ENCODE results near the gene KRT12. TPM values are rescaled to one million over a fixed set of nuclear protein-coding genes. Genes with fewer than 3 reads are reported as not detected.

KRT12 gene
- polyA plus RNA-seq, 1 of the 3 experiments (the other 2 are of a cell fraction): not detected

DNA sequence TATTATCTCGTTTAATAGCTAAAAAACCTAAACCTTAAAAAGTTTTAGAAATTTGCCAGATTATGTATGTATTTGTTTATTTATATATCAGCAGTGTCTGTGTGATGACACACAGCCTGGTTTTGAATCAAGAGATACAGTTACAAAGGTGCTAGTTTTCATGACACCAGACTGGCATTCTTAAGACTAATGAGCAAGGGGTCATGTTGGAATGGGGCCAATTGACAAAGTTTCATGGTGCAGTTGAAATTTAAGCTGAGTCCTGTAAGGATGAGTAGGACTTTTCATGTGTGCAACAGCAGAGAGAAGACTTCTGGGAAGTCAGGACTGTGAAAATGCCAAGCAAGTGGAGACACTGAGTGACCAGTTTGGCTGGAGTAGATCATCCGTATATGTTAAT is 41.4 kb downstream of the KRT12 start:
- TF ChIP-seq POLR2AphosphoS5 (IDR thresholded peaks at IDR 0.05; ENCODE audit: low read depth, low read length) (no peak), CHD2 (IDR thresholded peaks at IDR 0.05; ENCODE audit: low read length, partially characterized antibody) (no peak), MEF2A (IDR thresholded peaks at IDR 0.05; ENCODE audit: borderline replicate concordance, low read depth) (no peak)
- 40% methylated on average over 2 of the region's 2 CpGs for WGBS (ENCODE audit: low lambda C conversion rate)
- Histone ChIP-seq H3K79me2 (ENCODE audit: insufficient read depth) (no peaks in the 10 kb centered on the region; the same call in 1 of the 2 replicates), H3K4me2 (no peak overlapping the region), H3K9ac (no peak overlapping the region), H3K27ac (ENCODE audit: low read depth in 2 of 2, low read length in 1 of 2) (no peak overlapping the region), H4K20me1 (ENCODE audit: insufficient read depth) (no peaks in the 10 kb centered on the region), H3K9me3 (no peaks in the 10 kb centered on the region), H3F3A (replicated peaks; ENCODE audit: insufficient read depth) (peaks cover 4% of the 10 kb centered on the region), H2AFZ (ENCODE audit: low read depth) (no peak overlapping the region), H3K27me3 (ENCODE audit: insufficient read depth) (no peaks in the 10 kb centered on the region), H3K4me1 (ENCODE audit: control insufficient read depth in 1 of 2, insufficient read depth in 2 of 2, low read depth in 1 of 2, low read length in 1 of 2) (no peaks in the 10 kb centered on the region), H3K4me3 (ENCODE audit: low read depth in 2 of 2, low read length in 1 of 2) (no peak overlapping the region), H3K9me2 (no peaks in the 10 kb centered on the region), H3K36me3 (replicated peaks in 1 of 2; ENCODE audit: control insufficient read depth in 1 of 2, insufficient read depth in 2 of 2, low read length in 1 of 2) (no peaks in the 10 kb centered on the region)
- POLR2A ChIA-PET: no interaction called here
- no peak for DNase-seq
- CTCF ChIA-PET: interaction anchor here (1.5 kb wide), 1 partner anchor 840 kb away, joined by 3 read pairs; no protein-coding TSS in a partner anchor

DNA sequence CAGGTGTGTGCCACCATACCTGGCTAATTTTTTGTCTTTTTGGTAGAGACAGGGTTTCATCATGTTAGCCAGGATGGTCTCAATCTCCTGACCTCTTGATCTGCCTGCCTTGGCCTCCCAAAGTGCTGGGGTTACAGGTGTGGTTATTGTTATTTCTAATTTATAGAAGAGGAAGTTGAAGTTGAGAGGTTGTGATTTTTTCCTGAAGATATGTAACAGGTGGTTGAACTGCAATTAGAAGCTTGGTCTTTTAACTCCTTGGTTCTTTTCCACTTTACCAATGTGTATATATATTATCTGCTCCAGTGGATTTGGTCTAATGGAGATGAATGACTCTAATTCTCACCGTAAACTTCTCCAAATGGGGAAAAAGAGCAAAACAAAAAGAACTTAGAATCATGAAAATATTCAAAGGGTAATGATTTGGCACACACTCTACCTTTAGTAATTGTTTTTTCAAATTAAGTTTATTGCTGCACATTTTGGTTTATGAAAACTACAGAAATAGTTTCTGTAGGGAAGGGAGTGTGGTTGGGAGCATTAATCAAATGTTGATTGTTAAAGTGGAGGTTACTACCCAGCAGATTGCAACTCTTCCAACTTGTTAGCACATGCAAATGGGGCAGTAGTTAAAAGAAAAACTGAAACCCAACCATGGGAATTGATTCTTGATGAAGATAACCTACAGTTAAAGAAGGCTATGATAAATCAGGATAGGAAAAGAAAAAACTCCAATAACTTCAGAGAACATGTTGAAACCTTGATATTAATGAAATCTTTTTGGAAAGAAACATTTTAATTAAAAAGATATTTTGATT is 42.8 kb downstream of the KRT12 start:
- Histone ChIP-seq H3K27ac (ENCODE audit: low read depth in 2 of 2, low read length in 1 of 2) (no peak overlapping the region), H3K36me3 (replicated peaks in 1 of 2; ENCODE audit: control insufficient read depth in 1 of 2, insufficient read depth in 2 of 2, low read length in 1 of 2) (no peaks in the 10 kb centered on the region), H3F3A (replicated peaks; ENCODE audit: insufficient read depth) (peaks cover 16% of the 10 kb centered on the region), H3K4me1 (ENCODE audit: control insufficient read depth in 1 of 2, insufficient read depth in 2 of 2, low read depth in 1 of 2, low read length in 1 of 2) (no peaks in the 10 kb centered on the region), H3K4me2 (no peak overlapping the region), H4K20me1 (ENCODE audit: insufficient read depth) (no peaks in the 10 kb centered on the region), H3K9me2 (no peaks in the 10 kb centered on the region), H2AFZ (ENCODE audit: low read depth) (no peak overlapping the region), H3K9me3 (no peaks in the 10 kb centered on the region), H3K27me3 (ENCODE audit: insufficient read depth) (no peaks in the 10 kb centered on the region), H3K9ac (no peak overlapping the region), H3K4me3 (ENCODE audit: low read depth in 2 of 2, low read length in 1 of 2) (no peak overlapping the region), H3K79me2 (ENCODE audit: insufficient read depth) (no peaks in the 10 kb centered on the region; the same call in 1 of the 2 replicates)
- ChIA-PET POLR2A (no interaction called here), CTCF (interaction anchor here (0.8 kb wide), 1 partner anchor 498 kb away, joined by 3 read pairs; no protein-coding TSS in a partner anchor)
- WGBS (ENCODE audit: low lambda C conversion rate): 94% methylated on average over 1 of the region's 1 CpG
- no peak for DNase-seq
- TF ChIP-seq TEAD4 (IDR thresholded peaks at IDR 0.05; ENCODE audit: borderline replicate concordance, insufficient read depth): no peak
- TF ChIP-seq, protein P1, sequence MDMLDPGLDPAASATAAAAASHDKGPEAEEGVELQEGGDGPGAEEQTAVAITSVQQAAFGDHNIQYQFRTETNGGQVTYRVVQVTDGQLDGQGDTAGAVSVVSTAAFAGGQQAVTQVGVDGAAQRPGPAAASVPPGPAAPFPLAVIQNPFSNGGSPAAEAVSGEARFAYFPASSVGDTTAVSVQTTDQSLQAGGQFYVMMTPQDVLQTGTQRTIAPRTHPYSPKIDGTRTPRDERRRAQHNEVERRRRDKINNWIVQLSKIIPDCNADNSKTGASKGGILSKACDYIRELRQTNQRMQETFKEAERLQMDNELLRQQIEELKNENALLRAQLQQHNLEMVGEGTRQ (IDR thresholded peaks at IDR 0.05; ENCODE audit: borderline replicate concordance, low read depth, low read length): no peak
- TF ChIP-seq, protein P2, sequence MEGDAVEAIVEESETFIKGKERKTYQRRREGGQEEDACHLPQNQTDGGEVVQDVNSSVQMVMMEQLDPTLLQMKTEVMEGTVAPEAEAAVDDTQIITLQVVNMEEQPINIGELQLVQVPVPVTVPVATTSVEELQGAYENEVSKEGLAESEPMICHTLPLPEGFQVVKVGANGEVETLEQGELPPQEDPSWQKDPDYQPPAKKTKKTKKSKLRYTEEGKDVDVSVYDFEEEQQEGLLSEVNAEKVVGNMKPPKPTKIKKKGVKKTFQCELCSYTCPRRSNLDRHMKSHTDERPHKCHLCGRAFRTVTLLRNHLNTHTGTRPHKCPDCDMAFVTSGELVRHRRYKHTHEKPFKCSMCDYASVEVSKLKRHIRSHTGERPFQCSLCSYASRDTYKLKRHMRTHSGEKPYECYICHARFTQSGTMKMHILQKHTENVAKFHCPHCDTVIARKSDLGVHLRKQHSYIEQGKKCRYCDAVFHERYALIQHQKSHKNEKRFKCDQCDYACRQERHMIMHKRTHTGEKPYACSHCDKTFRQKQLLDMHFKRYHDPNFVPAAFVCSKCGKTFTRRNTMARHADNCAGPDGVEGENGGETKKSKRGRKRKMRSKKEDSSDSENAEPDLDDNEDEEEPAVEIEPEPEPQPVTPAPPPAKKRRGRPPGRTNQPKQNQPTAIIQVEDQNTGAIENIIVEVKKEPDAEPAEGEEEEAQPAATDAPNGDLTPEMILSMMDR (IDR thresholded peaks at IDR 0.05): no peak
- TF ChIP-seq RXRA (IDR thresholded peaks at IDR 0.05; ENCODE audit: borderline replicate concordance, low read depth): no peak
- TF ChIP-seq JUND (IDR thresholded peaks at IDR 0.05): no peak
- no peak for TF ChIP-seq RFX5 (IDR thresholded peaks at IDR 0.05; ENCODE audit: low read length)
- TF ChIP-seq, protein P3, sequence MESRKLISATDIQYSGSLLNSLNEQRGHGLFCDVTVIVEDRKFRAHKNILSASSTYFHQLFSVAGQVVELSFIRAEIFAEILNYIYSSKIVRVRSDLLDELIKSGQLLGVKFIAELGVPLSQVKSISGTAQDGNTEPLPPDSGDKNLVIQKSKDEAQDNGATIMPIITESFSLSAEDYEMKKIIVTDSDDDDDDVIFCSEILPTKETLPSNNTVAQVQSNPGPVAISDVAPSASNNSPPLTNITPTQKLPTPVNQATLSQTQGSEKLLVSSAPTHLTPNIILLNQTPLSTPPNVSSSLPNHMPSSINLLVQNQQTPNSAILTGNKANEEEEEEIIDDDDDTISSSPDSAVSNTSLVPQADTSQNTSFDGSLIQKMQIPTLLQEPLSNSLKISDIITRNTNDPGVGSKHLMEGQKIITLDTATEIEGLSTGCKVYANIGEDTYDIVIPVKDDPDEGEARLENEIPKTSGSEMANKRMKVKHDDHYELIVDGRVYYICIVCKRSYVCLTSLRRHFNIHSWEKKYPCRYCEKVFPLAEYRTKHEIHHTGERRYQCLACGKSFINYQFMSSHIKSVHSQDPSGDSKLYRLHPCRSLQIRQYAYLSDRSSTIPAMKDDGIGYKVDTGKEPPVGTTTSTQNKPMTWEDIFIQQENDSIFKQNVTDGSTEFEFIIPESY (IDR thresholded peaks at IDR 0.05; ENCODE audit: borderline replicate concordance, low read depth): no peak
- no peak for TF ChIP-seq SIN3A (IDR thresholded peaks at IDR 0.05; ENCODE audit: borderline replicate concordance, low read depth, low read length)
- TF ChIP-seq, protein P4, sequence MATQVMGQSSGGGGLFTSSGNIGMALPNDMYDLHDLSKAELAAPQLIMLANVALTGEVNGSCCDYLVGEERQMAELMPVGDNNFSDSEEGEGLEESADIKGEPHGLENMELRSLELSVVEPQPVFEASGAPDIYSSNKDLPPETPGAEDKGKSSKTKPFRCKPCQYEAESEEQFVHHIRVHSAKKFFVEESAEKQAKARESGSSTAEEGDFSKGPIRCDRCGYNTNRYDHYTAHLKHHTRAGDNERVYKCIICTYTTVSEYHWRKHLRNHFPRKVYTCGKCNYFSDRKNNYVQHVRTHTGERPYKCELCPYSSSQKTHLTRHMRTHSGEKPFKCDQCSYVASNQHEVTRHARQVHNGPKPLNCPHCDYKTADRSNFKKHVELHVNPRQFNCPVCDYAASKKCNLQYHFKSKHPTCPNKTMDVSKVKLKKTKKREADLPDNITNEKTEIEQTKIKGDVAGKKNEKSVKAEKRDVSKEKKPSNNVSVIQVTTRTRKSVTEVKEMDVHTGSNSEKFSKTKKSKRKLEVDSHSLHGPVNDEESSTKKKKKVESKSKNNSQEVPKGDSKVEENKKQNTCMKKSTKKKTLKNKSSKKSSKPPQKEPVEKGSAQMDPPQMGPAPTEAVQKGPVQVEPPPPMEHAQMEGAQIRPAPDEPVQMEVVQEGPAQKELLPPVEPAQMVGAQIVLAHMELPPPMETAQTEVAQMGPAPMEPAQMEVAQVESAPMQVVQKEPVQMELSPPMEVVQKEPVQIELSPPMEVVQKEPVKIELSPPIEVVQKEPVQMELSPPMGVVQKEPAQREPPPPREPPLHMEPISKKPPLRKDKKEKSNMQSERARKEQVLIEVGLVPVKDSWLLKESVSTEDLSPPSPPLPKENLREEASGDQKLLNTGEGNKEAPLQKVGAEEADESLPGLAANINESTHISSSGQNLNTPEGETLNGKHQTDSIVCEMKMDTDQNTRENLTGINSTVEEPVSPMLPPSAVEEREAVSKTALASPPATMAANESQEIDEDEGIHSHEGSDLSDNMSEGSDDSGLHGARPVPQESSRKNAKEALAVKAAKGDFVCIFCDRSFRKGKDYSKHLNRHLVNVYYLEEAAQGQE (IDR thresholded peaks at IDR 0.05; ENCODE audit: low read depth, low read length): no peak
- no peak for TF ChIP-seq CHD2 (IDR thresholded peaks at IDR 0.05; ENCODE audit: low read length, partially characterized antibody)
- TF ChIP-seq MXI1 (IDR thresholded peaks at IDR 0.05; ENCODE audit: low read depth, low read length): no peak
- no peak for TF ChIP-seq MEF2A (IDR thresholded peaks at IDR 0.05; ENCODE audit: borderline replicate concordance, low read depth)
- TF ChIP-seq, protein P5, sequence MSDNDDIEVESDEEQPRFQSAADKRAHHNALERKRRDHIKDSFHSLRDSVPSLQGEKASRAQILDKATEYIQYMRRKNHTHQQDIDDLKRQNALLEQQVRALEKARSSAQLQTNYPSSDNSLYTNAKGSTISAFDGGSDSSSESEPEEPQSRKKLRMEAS (IDR thresholded peaks at IDR 0.05; ENCODE audit: low read depth): no peak
- no peak for TF ChIP-seq RAD21 (IDR thresholded peaks at IDR 0.05; ENCODE audit: low read length)
- no peak for TF ChIP-seq FOSL2 (IDR thresholded peaks at IDR 0.05; ENCODE audit: borderline replicate concordance, low read depth)
- TF ChIP-seq EP300 (IDR thresholded peaks at IDR 0.05; ENCODE audit: borderline replicate concordance in 1 of 2, low read depth in 1 of 2, low read length in 1 of 2): no peak

All from SK-N-SH (cell line).